ENCODE results near the gene PNKD.
"Not testable (repeated sequence)": the region's sequence is repeated elsewhere in the genome, so short reads cannot be mapped to it uniquely, and the experiment has no call there.

The PNKD gene

GRCh38 chr2:218257390-218257981 is 12.8 kb upstream of the PNKD start:
- DNase-seq, result peak; percentile 21

DNA sequence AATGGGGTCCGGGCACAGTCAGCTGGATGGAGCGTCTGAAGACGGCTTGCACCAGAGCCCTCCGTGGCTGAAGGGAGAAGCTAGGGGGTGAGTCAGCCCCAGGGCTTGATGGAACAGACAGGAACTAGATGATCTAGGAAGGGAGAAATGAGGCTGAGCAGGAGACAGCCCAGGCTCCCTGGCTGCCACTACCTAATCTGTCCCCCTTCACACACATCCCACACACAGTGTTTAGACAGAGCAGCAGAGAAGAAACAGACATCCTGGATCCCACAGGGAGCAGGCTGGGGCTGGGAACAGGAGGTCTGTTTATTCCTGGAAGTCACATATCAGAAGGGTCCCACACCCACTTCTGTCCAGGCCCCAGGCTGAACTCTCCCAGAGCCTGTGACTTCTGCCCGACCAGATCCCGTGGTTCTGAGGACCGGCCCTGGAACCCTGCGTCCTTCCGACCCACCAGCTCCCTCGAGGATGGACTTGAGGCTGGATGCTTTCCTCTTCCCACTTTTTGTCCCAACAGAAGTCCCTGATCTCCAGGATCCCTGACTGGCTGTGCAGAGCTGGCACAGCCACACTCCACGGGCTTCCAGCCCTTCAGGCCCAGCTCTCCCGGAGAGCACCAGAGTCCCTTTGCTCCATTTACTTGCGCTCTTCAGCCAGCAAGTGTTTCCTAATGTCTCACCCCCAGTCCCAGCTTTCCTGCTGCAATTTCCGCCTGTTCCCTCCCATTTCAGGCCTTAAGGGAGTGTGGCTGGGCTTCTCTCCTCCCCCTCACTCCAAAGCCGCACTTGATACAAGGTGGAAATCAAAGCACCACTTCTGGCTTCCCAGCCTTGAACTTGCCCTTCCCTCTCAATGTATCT is 11.0 kb upstream of the PNKD start:
- no peak for DNase-seq

DNA sequence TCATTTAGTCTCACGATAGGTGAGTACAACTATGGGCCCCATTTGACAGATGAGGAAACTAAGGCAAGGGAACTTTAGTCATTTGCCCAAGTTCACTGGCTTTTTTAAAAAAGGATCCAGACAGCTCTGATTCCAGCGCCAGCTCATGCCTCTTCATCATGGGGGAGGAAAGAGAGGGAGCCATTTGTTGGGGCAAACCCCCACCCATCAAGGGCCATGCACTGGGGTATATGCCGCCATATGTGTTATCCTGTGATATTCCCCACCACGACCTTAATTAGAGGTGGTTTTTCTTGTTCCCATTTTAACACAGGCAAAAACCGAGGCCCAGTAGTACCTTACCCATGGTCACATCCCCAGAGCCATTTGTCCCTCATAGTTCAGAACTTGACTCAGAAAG is 10.2 kb upstream of the PNKD start:
- DNase-seq, result no peak

DNA sequence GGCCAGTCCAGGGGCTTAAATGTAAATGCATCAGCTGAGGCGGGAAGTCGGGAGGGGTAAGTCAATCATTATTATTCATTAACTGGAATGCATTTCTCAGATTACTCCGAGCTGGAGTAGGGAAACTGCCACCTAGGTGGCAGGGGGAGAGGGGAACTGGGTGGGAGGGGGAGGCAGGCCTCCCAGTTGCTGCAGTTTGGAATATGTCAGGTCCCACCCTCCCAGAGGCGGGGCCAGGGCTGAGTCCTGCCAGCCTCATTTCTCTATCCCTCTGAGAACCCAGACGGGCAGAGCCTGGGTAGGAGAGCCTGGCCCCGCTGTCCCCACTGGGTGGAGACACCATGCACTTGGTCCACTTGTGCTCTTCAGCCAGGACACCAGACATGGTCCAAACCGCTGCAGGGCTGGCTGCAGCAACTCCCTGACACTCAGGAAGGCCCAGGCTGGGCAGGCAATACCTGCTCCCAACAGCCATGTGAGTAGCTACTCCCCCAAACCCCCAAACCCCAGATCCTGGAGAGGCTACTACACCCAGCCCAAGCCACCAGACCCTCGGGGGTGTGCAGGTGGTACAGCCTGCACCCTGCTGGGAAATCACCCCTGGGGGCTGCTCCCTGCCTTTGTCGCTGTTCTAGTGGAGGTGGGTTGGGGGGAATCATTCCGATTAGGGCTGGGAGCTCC is 9.4 kb upstream of the PNKD start, which contains the start of gene GPBAR1:
GPBAR1 (plus strand) TSS at position 274 of the 681 bp plus-strand sequence. CDS start 1,710 bp downstream, outside the sequence.
- DNase-seq, result no peak

- no peak for DNase-seq
Measured at GRCh38 chr2:218261423-218262236, 8.7 kb upstream of the PNKD start.

- DNase-seq, result no peak
Measured at GRCh38 chr2:218262237-218262600, 8.1 kb upstream of the PNKD start.

GRCh38 chr2:218262631-218263586 is 7.4 kb upstream of the PNKD start:
- DNase-seq, result no peak

GRCh38 chr2:218263817-218264641 is 6.3 kb upstream of the PNKD start:
- no peak for DNase-seq

DNA sequence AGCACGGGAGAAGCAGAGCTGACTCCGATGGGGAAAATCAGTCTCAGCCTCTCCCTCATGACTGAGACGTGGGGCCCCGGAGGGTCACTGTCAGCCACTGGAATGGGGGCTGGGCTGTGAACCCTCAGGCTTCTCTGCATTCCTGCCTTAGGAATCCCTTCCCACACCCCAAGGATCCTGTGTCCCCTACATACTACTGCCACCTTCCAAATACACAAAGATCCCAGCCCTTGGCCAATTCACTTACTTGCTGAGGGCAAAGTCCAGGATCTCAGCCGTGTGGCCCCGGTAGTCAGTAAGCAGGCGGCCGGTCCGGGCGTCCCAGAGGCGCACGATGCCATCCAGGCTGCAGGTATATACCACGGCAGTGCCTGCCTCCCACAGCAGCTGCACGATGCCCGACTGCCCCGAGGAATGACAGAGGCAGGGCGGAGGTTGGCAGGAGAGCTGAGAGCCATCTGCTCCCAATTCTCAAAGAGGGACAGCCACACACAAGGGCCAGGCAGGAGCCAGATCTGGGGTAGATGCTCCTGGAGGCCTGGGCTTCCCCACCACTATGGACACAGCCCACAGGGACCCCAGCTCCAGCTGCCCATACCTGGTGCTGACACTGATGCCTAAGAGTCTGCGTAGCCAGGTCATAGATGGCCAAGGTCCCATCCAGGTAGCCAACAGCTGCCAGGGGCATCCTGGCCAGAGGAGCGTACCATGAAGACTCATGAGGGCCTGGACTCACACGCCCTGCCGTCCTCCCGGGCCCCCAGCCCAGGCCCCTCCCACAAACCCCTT is 5.4 kb upstream of the PNKD start:
- DNase-seq, result no peak

DNA sequence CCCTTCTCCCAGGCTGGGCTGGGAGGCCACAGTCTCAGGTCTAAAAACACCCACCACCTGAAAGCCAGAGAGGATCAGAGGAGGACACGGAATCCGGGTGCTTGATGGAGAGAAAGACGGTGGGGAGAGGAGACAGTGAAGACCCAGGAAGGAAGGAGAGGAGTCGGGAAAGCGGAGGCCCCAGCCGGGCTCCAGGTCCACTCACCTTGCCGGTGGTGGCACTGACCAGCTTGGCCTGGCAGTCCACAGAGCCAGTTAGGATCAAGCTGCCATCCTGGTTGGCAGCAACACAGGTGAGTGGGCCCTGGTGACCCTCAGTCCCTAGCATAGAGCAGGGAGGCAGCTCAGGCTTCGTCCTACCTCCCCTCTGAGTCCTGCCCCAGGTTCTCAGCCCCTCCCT is 4.7 kb upstream of the PNKD start:
- no peak for DNase-seq

DNA sequence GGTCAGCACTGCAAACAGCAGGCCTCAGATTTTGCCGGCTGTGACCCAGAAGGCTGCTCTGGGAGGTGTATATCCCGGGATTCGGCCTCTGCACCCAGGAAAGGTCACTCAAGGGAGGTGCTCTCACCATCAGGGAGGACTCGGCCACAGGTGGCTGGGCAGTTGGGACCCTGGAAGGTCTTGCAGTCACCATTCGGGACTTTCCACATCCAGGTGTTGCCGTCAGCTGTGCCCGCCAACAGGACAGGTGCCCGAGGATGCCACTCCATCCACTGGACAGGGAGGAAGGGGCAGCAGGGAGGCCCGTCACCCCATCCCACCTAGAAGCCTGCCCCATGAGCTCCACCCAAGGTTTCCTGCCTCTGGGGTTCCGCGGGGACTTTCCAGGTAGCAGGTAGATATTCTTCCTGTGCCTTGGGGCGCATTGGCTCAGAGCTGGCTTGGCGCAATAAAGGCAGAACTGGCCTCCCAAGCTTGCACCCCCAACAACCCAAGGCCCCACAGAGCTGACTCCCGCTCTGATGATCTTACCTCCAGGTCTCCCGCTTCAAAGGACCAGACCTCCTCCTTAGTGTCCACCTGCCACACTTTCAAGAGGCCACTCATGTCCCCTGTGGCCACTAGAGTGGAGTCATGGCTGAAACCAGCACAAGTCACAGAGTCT is 3.9 kb upstream of the PNKD start:
- DNase-seq, result no peak

- DNase-seq, result no peak
Measured at GRCh38 chr2:218267259-218267658, 3.1 kb upstream of the PNKD start.

DNA sequence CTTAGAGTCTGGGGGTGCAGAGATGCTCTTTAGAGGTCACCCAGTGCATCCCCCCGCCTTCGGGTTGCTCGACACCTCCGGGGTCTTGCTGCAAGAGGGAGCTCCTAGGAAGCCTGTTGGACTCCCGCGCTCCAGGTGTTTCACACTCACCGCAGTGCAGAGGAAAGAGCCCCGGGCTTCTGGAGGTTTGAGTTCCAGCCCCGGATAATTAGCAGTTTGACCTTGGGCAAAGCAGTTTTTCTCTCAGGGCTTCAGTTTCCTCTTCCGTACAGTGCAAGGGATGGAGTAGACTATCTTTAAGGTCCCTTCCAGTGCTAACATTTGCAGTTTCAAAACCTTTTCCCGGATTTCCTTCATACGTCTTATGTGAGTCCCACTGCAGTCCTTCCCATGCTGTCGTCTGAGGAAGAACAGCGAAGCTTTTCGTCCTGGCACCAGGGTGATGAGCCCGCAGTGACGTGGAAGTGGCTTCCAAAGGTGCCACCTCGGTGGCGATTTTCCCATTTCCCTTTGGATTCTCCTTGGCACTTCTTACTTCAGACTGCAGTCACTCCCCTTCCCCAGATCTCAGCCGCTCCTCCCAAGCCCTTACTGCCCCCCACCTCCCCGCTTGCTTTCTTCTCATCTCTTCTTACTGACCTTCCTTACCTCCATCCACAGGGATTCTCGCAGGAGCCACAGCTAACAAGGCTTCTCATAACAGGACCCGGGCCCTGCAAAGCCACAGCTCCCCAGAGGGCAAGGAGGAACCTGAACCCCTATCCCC is 585 bp downstream of the PNKD start:
- DNase-seq, result no peak

DNA sequence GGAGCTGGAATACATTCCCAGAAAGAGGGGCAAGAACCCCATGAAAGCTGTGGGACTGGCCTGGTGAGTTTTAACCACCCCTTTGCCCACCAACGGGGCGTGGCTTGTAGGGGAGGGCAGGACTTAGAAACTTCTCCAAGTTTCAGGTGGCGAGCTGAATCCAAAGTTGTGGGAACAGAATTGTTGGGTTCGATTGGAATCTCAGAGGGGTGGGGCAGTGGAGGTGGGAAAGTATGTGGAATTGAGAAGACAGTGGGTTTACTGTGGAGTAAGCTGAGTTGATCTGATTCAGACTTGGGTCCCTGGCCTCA is 1.1 kb downstream of the PNKD start:
- DNase-seq, result no peak

GRCh38 chr2:218271865-218272530 is 1.7 kb downstream of the PNKD start:
- no peak for DNase-seq

DNA sequence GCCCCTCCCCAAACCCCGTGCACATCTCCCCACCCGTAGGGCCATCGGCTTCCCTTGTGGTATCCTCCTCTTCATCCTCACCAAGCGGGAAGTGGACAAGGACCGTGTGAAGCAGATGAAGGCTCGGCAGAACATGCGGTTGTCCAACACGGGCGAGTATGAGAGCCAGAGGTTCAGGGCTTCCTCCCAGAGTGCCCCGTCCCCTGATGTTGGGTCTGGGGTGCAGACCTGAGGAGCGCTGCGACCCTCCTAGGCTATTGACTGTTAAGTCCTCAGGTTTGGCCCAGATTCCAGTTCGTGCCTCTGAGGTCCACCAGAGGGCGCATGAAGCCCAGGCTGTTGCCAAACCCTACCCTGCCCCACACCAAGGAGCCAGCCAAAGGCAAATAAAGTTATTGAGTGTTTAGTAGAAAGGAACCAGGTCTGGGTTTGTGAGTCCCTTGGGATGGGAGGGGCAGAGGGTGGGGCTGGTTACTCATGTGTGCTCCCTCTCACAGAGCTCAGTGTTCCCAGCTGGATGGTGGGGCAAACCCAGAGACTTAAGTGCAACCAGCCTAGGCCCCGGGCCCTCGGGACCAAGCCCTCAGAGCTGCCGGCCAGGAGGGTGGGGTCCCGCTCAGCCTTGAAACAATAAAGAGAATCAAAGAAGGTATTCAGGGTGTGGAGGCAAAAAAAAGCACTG is 2.4 kb downstream of the PNKD start:
- DNase-seq, result peak; percentile 54

GRCh38 chr2:218273214-218273907 is 3.0 kb downstream of the PNKD start:
- not testable (repeated sequence) for DNase-seq

Data from GF-D8 (cell line).